OCI-LY3 (cell line): ENCODE data around the gene HMX3.

Experiments used
- H2AFZ ChIP-seq: fragments of 200-600, 300-600 bp; shearing (Covaris generic); 2 replicates; pipeline ENCODE4 v1.6.0; 2014; ENCODE audit warnings: antibody characterized with exemption, low read depth, low read length
- H3K27ac ChIP-seq: fragments of 200-600, 300-600 bp; sonication (generic); 2 replicates; pipeline ENCODE4 v1.5.1; 2014; ENCODE audit warnings: mild to moderate bottlenecking, low read length, moderate library complexity, mixed read lengths
- H3K27me3 ChIP-seq: fragments of 200-600, 300-600 bp; sonication (generic); 2 replicates; pipeline ENCODE4 v1.6.1; 2014; ENCODE audit warnings: low read depth, low read length, mixed read lengths
- H3K36me3 ChIP-seq: fragments of 200-600, 300-600 bp; sonication (generic); replicated peaks from 2 replicates; pipeline ENCODE3; 2014; ENCODE audit warnings: low read depth, low read length, mixed read lengths
- H3K4me1 ChIP-seq: fragments of 300-600, 200-600 bp; sonication (generic); 2 replicates; pipeline ENCODE4 v1.6.1; 2014; ENCODE audit warnings: low read length, mixed read lengths
- H3K4me2 ChIP-seq: fragments of 200-600, 300-600 bp; sonication (generic); 2 replicates; pipeline ENCODE4 v1.6.1; 2014; ENCODE audit warnings: low read length, mixed read lengths
- H3K4me3 ChIP-seq: fragments of 300-600, 200-600 bp; sonication (generic); 2 replicates; pipeline ENCODE4 v1.5.1; 2014; ENCODE audit warnings: antibody characterized with exemption, mild to moderate bottlenecking, low read length, moderate library complexity
- H3K79me2 ChIP-seq: fragments of 300-600, 200-600 bp; shearing (Covaris generic); 2 replicates; pipeline ENCODE4 v1.6.1; 2014; ENCODE audit warnings: mild to moderate bottlenecking, low read length, mixed read lengths
- H3K9ac ChIP-seq: fragments of 300-600, 200-600 bp; shearing (Covaris generic); 2 replicates; pipeline ENCODE4 v1.6.0; 2014; ENCODE audit warnings: mild to moderate bottlenecking, low read length, moderate library complexity
- H3K9me3 ChIP-seq: fragments of 200-600, 300-600 bp; shearing (Covaris generic); 2 replicates; pipeline ENCODE4 v1.6.1; 2014; ENCODE audit warnings: low read length, mixed read lengths; ENCODE audit not compliant: insufficient read depth
- H4K20me1 ChIP-seq: fragments of 200-600, 300-600 bp; sonication (generic); 2 replicates; pipeline ENCODE4 v1.6.1; 2016; ENCODE audit warnings: low read length, mixed read lengths; ENCODE audit not compliant: insufficient read depth
- CTCF ChIP-seq: fragments of 200-600, 300-600 bp; sonication (generic); IDR thresholded peaks from 2 replicates; pipeline ENCODE4 v1.5.1; 2014; ENCODE audit warnings: antibody characterized with exemption, low read length, low read depth
- EZH2phosphoT487 ChIP-seq: fragments of 200-600 bp; shearing (Covaris generic); IDR thresholded peaks from 2 replicates; pipeline ENCODE4 v1.6.1; 2018; ENCODE audit warnings: antibody characterized with exemption, mixed run types, low read depth

HMX3 gene

GRCh38 chr10:123100030-123100762, 35.6 kb upstream of the HMX3 start:
- Histone ChIP-seq H2AFZ (no peak overlapping the region), H3K27ac (no peak overlapping the region), H4K20me1 (no peaks in the 10 kb centered on the region), H3K9ac (no peak overlapping the region), H3K9me3 (no peaks in the 10 kb centered on the region), H3K4me3 (no peak overlapping the region), H3K79me2 (no peaks in the 10 kb centered on the region), H3K36me3 (no peaks in the 10 kb centered on the region), H3K4me2 (no peak overlapping the region), H3K27me3 (no peaks in the 10 kb centered on the region), H3K4me1 (no peaks in the 10 kb centered on the region)
- TF ChIP-seq EZH2phosphoT487 (no peak), CTCF (no peak)

GRCh38 chr10:123101872-123102271, 33.9 kb upstream of the HMX3 start:
- H3K9me3 ChIP-seq = no peaks in the 10 kb centered on the region
- no peaks in the 10 kb centered on the region for H4K20me1 ChIP-seq
- no peak overlapping the region for H3K27ac ChIP-seq
- no peaks in the 10 kb centered on the region for H3K4me1 ChIP-seq
- no peaks in the 10 kb centered on the region for H3K27me3 ChIP-seq
- H3K4me3 ChIP-seq = no peak overlapping the region
- H2AFZ ChIP-seq = no peak overlapping the region
- H3K36me3 ChIP-seq = no peaks in the 10 kb centered on the region
- H3K9ac ChIP-seq = no peak overlapping the region
- no peaks in the 10 kb centered on the region for H3K79me2 ChIP-seq
- H3K4me2 ChIP-seq = no peak overlapping the region
- TF ChIP-seq CTCF (no peak), EZH2phosphoT487 (no peak)

GRCh38 chr10:123102673-123103072, 33.1 kb upstream of the HMX3 start:
- no peaks in the 10 kb centered on the region for H3K36me3 ChIP-seq
- H3K9me3 ChIP-seq = no peaks in the 10 kb centered on the region
- no peaks in the 10 kb centered on the region for H3K4me1 ChIP-seq
- no peaks in the 10 kb centered on the region for H3K79me2 ChIP-seq
- H3K9ac ChIP-seq = no peak overlapping the region
- H3K4me2 ChIP-seq = no peak overlapping the region
- no peaks in the 10 kb centered on the region for H3K27me3 ChIP-seq
- no peak overlapping the region for H3K27ac ChIP-seq
- H2AFZ ChIP-seq = no peak overlapping the region
- TF ChIP-seq CTCF (no peak), EZH2phosphoT487 (no peak)
- H4K20me1 ChIP-seq = no peaks in the 10 kb centered on the region
- no peak overlapping the region for H3K4me3 ChIP-seq

- Histone ChIP-seq H3K36me3 (no peaks in the 10 kb centered on the region), H3K27me3 (no peaks in the 10 kb centered on the region), H3K79me2 (no peaks in the 10 kb centered on the region), H4K20me1 (no peaks in the 10 kb centered on the region), H3K4me2 (no peak overlapping the region), H3K9me3 (no peaks in the 10 kb centered on the region), H3K27ac (no peak overlapping the region), H2AFZ (no peak overlapping the region), H3K9ac (no peak overlapping the region), H3K4me1 (no peaks in the 10 kb centered on the region), H3K4me3 (no peak overlapping the region)
- TF ChIP-seq EZH2phosphoT487 (no peak), CTCF (no peak)
Measured at GRCh38 chr10:123103944-123104343, 31.8 kb upstream of the HMX3 start.
